Gastrocnemius medialis (tissue), 4 donors: ENCODE measurements around the gene NOX3.

Source experiments
- POLR2A ChIP-seq, 2 donors: fragments of 450-650 bp; IDR thresholded peaks; one replicate each; pipeline ENCODE4 v1.6.1; 2017; ENCODE audit warnings: antibody characterized with exemption in 2 of 2, mild to moderate bottlenecking in 2 of 2, moderate library complexity in 2 of 2
- TF ChIP-seq, protein P1 (sequence below), 5 experiments: fragments of 450-650 bp in 3 of 5; fragments of 200-600 bp in 2 of 5; sonication (generic) in 2 of 5; IDR thresholded peaks in 4 of 5; conservative IDR thresholded peaks in 1 of 5; 1 replicate in 4 of 5; 2 replicates in 1 of 5; pipeline ENCODE4 v1.5.1; 2016 to 2019; ENCODE audit warnings: antibody characterized with exemption in 5 of 5, mild to moderate bottlenecking in 3 of 5, moderate library complexity in 3 of 5

DNA sequence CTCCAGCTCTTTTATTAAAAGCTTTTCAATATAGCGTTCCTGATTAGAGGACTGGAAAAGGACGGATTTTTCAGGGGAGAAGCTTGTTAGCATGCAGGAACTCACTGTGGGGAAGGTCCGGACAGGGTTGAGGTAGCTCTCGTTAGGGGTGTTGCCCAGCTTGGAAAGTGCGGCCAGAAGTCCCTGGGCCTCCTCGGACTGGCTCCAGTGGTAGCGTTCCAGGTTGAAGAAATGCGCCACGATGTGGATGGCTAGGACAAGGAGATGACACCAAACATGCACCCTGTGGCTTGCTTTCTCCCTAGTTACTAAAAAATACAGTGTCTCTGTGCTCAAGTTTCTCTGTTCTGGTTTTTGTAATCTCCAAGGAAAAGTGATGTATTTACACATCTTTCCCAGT lies 12.5 kb downstream of the NOX3 start:
- no peak for TF ChIP-seq POLR2A (IDR thresholded peaks at IDR 0.05)
- TF ChIP-seq, protein P1, sequence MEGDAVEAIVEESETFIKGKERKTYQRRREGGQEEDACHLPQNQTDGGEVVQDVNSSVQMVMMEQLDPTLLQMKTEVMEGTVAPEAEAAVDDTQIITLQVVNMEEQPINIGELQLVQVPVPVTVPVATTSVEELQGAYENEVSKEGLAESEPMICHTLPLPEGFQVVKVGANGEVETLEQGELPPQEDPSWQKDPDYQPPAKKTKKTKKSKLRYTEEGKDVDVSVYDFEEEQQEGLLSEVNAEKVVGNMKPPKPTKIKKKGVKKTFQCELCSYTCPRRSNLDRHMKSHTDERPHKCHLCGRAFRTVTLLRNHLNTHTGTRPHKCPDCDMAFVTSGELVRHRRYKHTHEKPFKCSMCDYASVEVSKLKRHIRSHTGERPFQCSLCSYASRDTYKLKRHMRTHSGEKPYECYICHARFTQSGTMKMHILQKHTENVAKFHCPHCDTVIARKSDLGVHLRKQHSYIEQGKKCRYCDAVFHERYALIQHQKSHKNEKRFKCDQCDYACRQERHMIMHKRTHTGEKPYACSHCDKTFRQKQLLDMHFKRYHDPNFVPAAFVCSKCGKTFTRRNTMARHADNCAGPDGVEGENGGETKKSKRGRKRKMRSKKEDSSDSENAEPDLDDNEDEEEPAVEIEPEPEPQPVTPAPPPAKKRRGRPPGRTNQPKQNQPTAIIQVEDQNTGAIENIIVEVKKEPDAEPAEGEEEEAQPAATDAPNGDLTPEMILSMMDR (IDR thresholded peaks at IDR 0.05 in 4 of 5, conservative IDR thresholded peaks at IDR 0.05 in 1 of 5): no peak
